Fibroblast of pulmonary artery (primary cell): ENCODE measurements around the gene ADAMTS2.

Source experiments
- DNase-seq: peaks from one replicate; pipeline ENCODE4 v3.0.0-alpha.2; 2010; ENCODE audit warnings: low read depth
- H3K4me3 ChIP-seq: replicated peaks from 2 replicates; pipeline ENCODE4 v1.5.1; 2011; ENCODE audit warnings: low read depth, mild to moderate bottlenecking, control low read depth, low read length, moderate library complexity
- CTCF ChIP-seq: IDR thresholded peaks from 2 replicates; pipeline ENCODE4 v1.5.1; 2011; ENCODE audit warnings: mild to moderate bottlenecking, control low read depth, low read length, inconsistent platforms; ENCODE audit errors: missing control alignments

The ADAMTS2 gene

DNA sequence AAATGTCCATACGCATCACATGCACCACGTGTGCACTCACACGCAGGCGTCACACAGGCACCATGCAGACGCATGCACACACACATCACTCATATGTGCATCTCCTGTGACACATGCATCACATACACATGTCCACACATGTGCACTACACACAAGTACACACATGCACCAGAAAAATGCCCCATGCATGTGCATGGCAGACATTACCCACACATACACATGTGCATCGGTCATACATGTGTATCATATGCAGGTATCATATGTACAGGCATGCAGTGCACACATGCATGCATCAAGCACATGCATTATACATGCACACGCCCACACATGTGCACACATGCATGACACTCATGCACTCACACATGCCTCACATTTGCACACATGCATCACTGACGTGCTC lies 26.1 kb downstream of the ADAMTS2 start:
- no peak for DNase-seq
- no peak overlapping the region for H3K4me3 ChIP-seq
- TF ChIP-seq CTCF, result no peak

- DNase-seq, result no peak
- no peak for TF ChIP-seq CTCF
- no peak overlapping the region for H3K4me3 ChIP-seq
These were observed 26.9 kb downstream of the ADAMTS2 start for GRCh38 chr5:179318221-179318955.

- no peak for TF ChIP-seq CTCF
- H3K4me3 ChIP-seq, result no peak overlapping the region
- no peak for DNase-seq
These were observed 27.6 kb downstream of the ADAMTS2 start for GRCh38 chr5:179317411-179318220.

GRCh38 chr5:179316982-179317381 lies 28.3 kb downstream of the ADAMTS2 start:
- no peak for TF ChIP-seq CTCF
- no peak for DNase-seq
- no peak overlapping the region for H3K4me3 ChIP-seq

DNA sequence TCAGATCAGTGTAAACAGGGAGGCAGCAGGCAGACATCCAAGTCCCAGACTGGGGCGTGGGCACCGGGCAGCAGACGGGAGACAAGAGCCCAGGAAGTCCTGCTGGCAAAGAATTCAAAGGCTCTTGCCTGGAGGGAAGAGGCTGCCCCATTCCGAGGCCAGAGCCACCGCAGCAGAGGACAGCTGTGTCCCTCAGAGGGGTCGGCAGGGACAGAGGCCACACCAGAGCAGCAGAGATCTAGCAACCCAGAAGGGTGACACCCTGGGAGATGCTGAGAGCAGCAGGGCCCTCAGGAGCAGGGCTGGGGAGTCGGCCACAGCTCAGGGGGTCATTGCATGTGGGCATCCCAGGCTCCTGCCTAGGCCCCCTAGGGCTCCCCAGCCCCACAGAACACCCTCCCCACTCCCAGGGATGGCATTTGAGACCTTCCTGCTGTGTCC lies 29.1 kb downstream of the ADAMTS2 start:
- no peak for DNase-seq
- no peak overlapping the region for H3K4me3 ChIP-seq
- no peak for TF ChIP-seq CTCF

DNA sequence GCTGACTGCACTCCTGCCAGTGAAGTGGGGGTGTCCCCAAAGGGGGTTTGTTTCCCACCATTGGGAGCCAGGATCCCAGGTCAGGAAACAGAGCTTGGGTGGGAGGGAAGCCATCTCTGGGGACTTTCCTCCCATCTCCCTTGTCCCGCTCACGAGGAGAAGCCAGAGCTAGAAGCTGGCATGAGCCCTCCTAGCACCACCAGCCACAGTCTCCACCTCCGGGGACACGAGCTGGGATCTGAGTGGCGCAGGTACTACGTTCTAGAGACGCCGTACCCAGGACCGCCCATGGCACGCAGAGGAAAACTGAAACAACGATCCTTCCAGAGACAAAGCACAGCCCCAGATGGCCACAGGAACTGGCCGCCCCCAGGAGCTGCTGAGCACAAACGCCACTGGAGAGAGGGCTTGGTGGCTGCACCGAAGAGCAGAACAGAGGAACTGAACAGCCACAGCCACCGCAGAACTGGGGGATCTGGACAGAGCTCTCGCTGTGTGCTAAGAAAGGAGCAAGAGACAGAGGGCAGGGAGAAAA lies 29.8 kb downstream of the ADAMTS2 start:
- no peak for TF ChIP-seq CTCF
- DNase-seq, result no peak
- no peak overlapping the region for H3K4me3 ChIP-seq
